Peyer's patch (tissue), 4 donors: Measurements from ENCODE around the gene FCRL3.

Experiments
- CTCF ChIP-seq, 6 experiments: fragments of 450-650 bp in 4 of 6; fragments of 200-600 bp in 2 of 6; sonication (generic) in 1 of 6; IDR thresholded peaks; one replicate each; pipeline ENCODE4 v1.5.1; 2017 to 2019; ENCODE audit warnings: antibody characterized with exemption in 6 of 6, mild to moderate bottlenecking in 3 of 6, moderate library complexity in 1 of 6
- POLR2A ChIP-seq, 2 donors: fragments of 450-650 bp; IDR thresholded peaks; one replicate each; pipeline ENCODE4 v1.5.1; 2017; ENCODE audit warnings: antibody characterized with exemption in 2 of 2, mild to moderate bottlenecking in 2 of 2, moderate library complexity in 2 of 2

- TF ChIP-seq CTCF (IDR thresholded peaks at IDR 0.05) (no peak), POLR2A (IDR thresholded peaks at IDR 0.05) (no peak)
Observed at GRCh38 chr1:157724537-157725220, 24.1 kb upstream of the FCRL3 start.
